GM18519 (cell line): ENCODE results near the gene ITPKB.
"Not testable (repeated sequence)": the region's sequence is repeated elsewhere in the genome, so short reads cannot be mapped to it uniquely, and the experiment has no call there.

Source experiments
- ATAC-seq: cut with Tn5 transposase; IDR thresholded peaks from one replicate; pipeline ENCODE4 v1.9.1; 2021; ENCODE audit warnings: mild to moderate bottlenecking, moderate library complexity; ENCODE audit not compliant: unreplicated experiment, low FRiP score

Gene ITPKB

GRCh38 chr1:226761322-226761721 is 22.2 kb upstream of the ITPKB start:
- ATAC-seq, result no peak

DNA sequence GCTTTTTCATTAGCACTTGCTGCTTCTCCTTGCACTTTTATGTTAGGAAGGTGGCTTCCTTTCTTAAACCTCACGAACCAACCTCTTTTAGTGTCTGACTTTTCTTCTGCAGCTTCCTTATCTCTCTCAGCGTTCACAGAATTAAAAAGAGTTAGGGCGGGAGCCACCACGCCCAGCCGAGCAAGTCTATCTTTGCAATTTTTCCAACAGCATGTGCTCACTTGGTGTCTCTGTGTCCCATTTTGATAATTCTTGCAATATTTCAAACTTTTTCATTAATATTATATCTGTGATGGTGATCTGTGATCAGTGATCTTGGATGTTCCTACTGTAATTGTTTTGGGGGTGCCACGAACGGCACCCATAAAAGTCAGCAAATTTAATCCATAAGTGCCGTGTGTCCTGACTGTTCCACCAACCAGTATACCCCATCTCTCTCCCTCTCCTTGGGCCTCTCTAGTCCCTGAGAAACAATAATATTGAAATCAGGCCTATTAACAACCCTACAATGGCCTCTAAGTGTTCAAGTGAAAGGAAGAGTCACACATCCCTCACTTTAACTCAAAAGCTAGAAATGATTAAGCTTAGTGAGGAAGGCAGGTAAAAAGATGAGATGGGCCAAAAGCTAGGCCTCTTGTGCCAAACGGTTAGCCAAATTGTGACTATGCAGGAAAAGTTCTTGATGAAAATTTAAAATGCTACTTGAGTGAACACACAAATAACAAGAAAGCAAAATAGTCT is 15.9 kb upstream of the ITPKB start:
- no peak for ATAC-seq

DNA sequence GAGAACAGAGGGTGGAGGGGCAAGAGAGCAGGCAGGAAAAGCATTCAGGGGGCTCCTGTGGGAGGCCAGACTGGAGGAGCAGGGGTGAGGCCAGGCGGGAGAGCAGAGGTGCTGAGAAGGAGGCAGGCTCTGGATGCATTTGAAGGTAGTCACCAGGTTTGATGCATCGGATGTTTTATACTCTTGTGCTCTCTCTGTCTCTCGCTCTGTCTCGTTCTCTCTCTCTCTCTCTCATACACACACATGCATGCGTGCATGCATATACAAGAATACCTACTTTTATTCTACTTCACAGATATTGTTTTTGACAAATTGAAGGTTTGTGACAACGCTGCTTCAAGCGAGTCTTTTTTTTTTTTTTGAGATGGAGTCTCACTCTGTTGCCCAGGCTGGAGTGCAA is 15.0 kb upstream of the ITPKB start:
- no peak for ATAC-seq

DNA sequence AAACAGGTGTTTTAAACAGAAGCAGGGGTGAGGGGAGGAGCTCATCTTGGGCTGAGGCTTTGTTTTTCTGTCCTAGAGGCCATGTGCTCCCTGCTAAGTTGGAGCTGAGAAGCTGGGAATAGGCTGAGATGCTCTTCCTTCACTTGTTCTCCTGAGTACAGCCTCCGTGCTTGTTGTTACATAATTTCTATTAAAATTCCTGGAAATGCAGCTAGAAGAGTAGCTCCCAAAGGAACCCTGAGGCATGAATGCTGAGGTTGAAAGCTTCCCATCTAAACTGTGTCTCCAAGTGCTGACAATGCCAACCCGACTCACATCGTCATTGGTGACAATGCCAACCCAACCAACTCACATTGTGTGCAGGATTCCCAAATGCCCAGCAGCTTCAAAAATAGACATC is 12.6 kb upstream of the ITPKB start:
- ATAC-seq, result no peak

GRCh38 chr1:226751214-226751613 is 12.1 kb upstream of the ITPKB start:
- ATAC-seq, result no peak

DNA sequence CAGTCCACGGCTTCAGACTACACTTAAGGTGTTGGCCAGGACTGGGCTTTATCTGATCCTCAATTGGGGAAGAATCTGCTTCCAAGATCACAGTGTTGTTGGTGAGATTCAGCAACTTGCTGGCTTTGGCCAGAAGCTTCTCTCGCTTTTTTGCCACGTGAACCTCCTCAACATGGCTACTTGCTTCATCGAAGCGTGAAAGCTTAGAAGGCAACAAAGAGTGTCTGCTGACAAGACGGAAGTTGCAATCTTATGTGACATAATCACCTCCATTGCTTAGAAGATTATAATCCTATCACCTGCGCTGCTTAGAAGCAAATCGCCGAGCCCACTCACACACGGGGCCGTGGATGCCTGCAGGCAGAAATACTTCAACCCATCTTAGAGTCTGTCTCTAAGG is 10.4 kb upstream of the ITPKB start:
- ATAC-seq, result no peak

GRCh38 chr1:226748306-226748705 is 9.2 kb upstream of the ITPKB start:
- no peak for ATAC-seq

DNA sequence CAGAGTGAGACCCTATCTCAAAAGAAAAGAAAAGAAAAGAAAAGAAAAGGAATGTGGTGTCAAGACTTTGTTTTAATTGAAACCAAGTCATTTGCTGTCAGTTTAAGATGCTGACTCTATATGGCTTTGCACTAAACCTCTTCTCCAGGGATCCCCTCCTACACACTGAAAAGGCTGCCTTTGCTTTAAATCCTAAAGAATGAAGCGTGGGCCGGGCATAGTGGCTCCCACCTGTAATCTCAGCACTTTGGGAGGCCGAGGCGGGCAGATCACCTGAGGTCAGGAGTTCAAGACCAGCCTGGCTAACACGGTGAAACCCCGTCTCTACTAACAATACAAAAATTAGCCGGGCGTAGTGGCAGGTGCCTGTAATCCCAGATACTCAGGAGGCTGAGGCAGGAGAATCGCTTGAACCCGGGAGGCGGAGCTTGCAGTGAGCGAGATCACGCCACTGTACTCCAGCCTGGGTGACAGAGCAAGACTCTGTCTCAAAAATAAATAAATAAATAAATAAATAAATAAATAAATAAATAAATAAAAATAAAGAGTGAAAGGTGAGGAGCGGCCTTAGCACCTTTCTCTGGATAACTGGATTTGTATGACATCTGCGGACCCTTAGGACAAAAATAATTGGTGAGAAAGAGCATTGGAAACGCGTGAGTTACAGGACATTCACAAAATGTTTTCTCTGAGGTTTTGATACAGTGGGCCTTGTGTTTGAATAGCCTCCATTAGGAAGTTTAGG is 8.6 kb upstream of the ITPKB start:
- ATAC-seq, result not testable (repeated sequence)

- no peak for ATAC-seq
Observed at GRCh38 chr1:226743259-226743658, 4.2 kb upstream of the ITPKB start.

DNA sequence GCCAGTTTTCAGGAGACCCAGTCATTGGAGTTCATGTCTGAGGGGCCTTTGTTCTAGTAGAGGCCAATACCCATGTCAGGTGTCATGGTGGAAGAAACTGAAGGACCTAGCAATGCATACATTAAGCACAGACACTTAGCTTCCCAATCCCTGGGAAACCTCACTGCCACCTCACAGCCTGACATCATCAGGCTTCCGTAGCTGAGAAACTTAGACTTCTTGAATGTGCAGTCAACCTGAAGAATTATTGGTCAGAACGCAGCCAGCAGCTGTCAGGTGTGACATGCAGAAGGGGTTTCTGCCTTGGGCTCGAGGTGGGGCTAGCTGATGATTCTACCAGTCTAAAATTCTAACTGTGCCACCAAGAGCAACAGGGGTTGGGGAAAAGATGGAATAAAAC is 1.9 kb upstream of the ITPKB start:
- no peak for ATAC-seq

- ATAC-seq, result no peak
Observed at GRCh38 chr1:226739696-226740065, 599 bp upstream of the ITPKB start.

DNA sequence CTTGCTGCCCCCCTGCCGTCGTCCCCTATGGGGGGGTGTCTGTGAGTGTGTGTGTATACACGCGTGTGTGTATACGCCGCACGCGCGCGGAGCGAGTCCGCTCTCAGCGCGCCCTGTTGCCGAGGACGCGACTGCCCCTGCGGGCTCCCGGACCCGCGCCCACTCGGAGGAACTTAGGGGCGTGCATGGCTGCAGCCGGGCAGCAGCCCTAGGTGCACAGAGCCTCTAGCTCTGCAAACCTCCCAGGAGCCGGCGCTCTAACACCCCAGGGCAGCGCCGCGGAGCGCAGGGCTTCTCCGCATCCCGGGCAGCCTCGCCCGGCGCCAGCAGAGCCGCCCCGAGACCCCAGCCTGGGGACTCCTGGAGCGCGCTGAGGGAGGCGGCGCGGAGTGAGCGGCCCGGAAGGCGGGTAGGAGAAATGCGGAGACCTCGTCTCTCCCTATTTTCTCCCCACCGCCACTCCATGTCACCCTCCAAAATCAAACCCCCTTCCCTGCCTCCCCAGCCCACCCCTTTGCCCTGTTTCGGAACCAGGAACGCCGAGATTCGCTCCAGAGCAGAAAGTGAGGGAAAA is 574 bp downstream of the ITPKB start:
- ATAC-seq, result no peak

DNA sequence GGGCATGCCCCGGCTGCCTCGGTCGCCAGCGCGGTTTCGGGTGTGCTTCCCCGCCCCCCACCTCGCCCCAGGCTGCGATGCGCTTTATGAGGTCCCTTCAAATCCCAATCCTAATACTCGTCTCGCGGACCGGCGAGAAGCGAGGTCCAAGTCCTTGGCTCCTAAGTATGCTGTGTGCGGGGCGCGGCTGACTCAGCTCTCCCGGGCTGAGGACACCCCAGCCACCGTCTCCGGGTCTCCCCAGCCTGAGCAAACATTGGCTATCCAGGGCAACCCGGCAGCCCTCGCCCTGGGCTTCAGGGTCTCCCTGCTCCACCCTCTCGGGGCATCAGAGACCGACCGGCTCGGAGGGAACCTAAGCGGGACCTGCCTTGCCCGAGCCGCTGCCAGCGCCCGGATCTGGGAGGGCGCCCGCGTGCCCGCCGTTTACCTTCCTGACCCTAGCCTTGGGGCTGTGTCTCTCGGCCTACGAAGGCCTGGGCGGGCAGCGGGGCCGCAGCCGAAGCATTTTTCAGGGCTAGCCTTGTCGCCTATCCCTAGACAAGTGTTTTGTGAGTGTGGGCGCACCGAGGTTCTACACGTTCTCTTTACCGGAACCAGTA is 1.2 kb downstream of the ITPKB start:
- no peak for ATAC-seq

GRCh38 chr1:226736908-226737818 is 1.9 kb downstream of the ITPKB start:
- no peak for ATAC-seq

DNA sequence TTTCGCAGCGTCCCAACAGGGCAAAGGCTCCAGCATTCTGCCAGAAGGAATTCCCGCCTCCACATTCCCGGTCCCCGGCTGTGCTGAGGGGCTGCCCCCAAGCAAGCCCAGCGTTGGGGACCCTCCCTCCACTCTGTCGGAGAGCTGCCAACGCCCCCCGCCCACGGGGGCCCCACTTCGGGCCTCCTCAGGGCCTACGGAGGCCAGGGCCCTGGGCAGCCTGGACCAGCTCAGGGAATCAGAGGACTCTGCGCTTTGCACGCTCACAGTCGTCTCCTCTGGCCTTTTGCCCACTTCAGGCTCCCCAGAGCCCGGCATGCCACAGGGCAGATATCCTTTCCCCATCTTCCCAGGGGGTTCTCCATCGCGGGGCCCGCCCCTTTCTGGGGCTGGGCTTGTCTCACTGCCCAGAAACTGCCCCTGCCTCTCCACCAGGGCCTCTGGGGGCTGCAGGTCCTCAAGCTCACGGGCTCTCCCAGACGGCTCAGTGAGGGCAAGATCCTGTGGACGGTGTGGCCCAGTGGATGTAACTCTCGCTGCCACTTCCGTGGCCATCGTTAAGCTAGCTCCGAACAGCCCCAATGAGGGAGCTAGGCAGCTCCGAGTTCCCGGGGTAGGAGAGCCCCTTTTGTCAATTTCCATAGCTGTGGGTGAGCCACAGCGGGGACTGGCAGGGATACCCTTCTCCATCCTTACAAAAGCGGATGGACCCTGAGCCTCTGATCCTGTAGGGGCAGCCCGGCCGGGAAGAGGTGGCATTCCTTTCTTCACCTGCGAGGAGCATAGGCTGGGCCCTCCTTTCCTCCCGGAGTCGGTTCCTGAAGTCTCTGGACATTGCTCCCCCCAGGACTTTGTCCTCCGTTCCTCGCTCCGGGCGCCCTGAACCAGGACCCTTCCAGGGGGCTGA is 2.8 kb downstream of the ITPKB start:
- ATAC-seq, result no peak

DNA sequence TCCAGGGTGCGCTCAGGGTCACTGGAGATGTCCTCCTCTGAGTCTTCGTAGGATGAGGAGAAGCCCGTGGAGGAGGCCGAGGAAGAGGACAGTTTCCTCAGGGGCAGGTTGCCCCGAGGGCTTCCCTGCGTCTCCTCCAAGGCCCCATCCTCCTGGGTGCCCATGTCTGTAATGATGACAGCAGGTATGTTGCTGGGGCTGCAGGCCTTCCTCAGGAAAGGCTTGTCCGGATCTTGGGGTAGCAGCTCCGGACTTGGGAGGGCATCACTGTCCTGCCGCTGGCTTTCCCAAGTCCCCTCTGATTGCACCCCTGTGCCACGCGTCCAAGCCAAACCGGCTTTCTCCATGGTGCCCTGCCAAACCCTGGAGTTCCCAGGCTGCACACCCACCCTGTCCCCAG is 3.5 kb downstream of the ITPKB start:
- ATAC-seq, result no peak

DNA sequence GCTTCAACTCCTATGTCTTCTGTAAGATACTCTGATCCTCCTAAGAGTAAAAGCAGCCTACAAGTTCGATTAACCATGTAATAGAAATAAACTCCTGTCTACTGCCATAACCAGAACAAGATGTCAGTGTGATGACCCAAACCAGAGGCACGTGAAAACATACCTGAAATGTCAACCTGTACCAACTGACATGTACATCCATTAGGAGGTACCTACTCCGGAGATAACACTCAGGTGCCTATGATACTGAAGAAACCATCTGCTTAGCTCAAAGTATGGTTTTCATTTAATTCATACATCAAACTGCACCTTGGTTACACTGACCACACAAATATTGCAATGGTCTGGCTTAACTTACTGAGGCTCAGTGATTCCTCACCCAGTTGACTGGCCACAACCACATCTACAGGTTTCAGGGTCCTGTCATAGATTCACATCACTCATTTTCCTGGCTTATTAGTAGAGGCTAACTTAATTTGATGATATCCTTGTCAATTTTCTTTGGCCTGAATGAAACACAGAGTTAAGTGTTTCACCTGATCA is 4.4 kb downstream of the ITPKB start:
- ATAC-seq, result no peak

DNA sequence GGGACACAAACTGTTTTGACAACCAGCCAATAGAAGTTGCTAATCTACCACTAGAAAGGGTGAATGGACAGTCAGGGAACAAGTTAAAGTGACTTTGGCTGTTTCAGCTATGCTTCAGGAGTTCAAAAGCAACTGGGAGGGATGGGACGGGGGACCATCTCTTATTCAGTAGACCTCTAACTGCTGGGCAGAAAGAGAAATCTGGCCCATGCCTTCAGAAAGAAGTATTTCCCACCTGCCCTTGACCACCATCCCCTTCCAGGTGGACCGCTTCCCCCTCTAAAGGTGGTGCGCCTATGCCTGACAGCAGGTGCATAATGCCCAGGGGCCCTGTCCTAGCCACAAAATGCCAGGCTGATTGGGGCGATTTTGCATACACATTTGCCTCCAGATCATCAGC is 5.2 kb downstream of the ITPKB start:
- ATAC-seq, result no peak

- ATAC-seq, result no peak
Observed at GRCh38 chr1:226733304-226733703, 5.8 kb downstream of the ITPKB start.
